PFSK-1 (cell line): ENCODE data around the gene MTCH1.

Source experiments
- REST ChIP-seq, 2 experiments: IDR thresholded peaks; 2 replicates each; pipeline versions ENCODE4 v1.6.1 to v1.8.0; 2011 to 2012; ENCODE audit warnings: low read depth in 2 of 2, low read length in 2 of 2, control low read depth in 1 of 2, inconsistent platforms in 1 of 2, mild to moderate bottlenecking in 1 of 2, moderate library complexity in 1 of 2; ENCODE audit not compliant: insufficient read depth in 1 of 2
- TAF1 ChIP-seq: IDR thresholded peaks from 2 replicates; pipeline ENCODE4 v1.6.1; 2012; ENCODE audit warnings: low read length, control low read depth, borderline replicate concordance; ENCODE audit not compliant: insufficient read depth

- TF ChIP-seq TAF1: no peak
- TF ChIP-seq REST (IDR thresholded peaks at IDR 0.05; ENCODE audit: insufficient read depth in 1 of 2, low read depth in 2 of 2, low read length in 2 of 2): no peak
These were observed 38.8 kb upstream of the MTCH1 start for GRCh38 chr6:37024656-37025337.
